Spleen (tissue), 11 donors: ENCODE measurements around the gene TMEM236. TPM values are rescaled to one million over a fixed set of nuclear protein-coding genes. Genes with fewer than 3 reads are reported as not detected.
"Not testable (repeated sequence)": the region's sequence is repeated elsewhere in the genome, so short reads cannot be mapped to it uniquely, and the experiment has no call there.

Source experiments
- DNase-seq: peaks from one replicate; pipeline ENCODE4 v3.0.0-alpha.2; 2020
- H3K27ac ChIP-seq, 8 donors: fragments of 200-600 bp; sonication (generic) in 7 of 8; 1 replicate in 4 of 8; 2 replicates in 4 of 8; pipeline versions ENCODE4 v1.5.0 to v1.8.0; 2016 to 2021; ENCODE audit warnings: inconsistent platforms in 4 of 8, mild to moderate bottlenecking in 4 of 8, moderate library complexity in 1 of 8
- H3K27me3 ChIP-seq, 7 donors: fragments of 200-600 bp; sonication (generic) in 6 of 7; replicated peaks in 1 of 7; 1 replicate in 4 of 7; 2 replicates in 3 of 7; pipeline versions ENCODE4 v1.5.0 to v1.8.0; 2016 to 2021; ENCODE audit warnings: inconsistent platforms in 3 of 7, mild to moderate bottlenecking in 1 of 7
- H3K36me3 ChIP-seq, 6 donors: fragments of 200-600 bp; sonication (generic) in 5 of 6; 1 replicate in 4 of 6; 2 replicates in 2 of 6; pipeline versions ENCODE4 v1.5.0 to v1.8.0; 2016 to 2021; ENCODE audit warnings: inconsistent platforms in 2 of 6
- H3K4me1 ChIP-seq, 6 donors: fragments of 200-600 bp; sonication (generic) in 5 of 6; 1 replicate in 3 of 6; 2 replicates in 3 of 6; pipeline versions ENCODE4 v1.5.0 to v1.8.0; 2016 to 2021; ENCODE audit warnings: inconsistent platforms in 3 of 6
- H3K4me3 ChIP-seq, 8 donors: fragments of 200-600 bp; sonication (generic) in 7 of 8; 1 replicate in 4 of 8; 2 replicates in 4 of 8; pipeline versions ENCODE4 v1.5.0 to v1.8.0; 2016 to 2021; ENCODE audit warnings: inconsistent platforms in 4 of 8, mild to moderate bottlenecking in 4 of 8, moderate library complexity in 2 of 8
- H3K9me3 ChIP-seq, 8 donors: fragments of 200-600 bp; sonication (generic) in 7 of 8; 1 replicate in 4 of 8; 2 replicates in 4 of 8; pipeline versions ENCODE4 v1.5.0 to v1.8.0; 2016 to 2021; ENCODE audit warnings: inconsistent platforms in 4 of 8
- CTCF ChIP-seq, 11 experiments: fragments of 200-600 bp in 7 of 11; fragments of 450-650 bp in 4 of 11; sonication (generic) in 4 of 11; IDR thresholded peaks in 8 of 11; conservative IDR thresholded peaks in 3 of 11; 1 replicate in 7 of 11; 2 replicates in 4 of 11; pipeline versions ENCODE4 v1.4.0 to v1.8.0; 2016 to 2021; ENCODE audit warnings: antibody characterized with exemption in 11 of 11, inconsistent platforms in 4 of 11, mild to moderate bottlenecking in 1 of 11
- POLR2A ChIP-seq, 3 donors: fragments of 450-650 bp; IDR thresholded peaks; one replicate each; pipeline ENCODE4 v1.5.1; 2017; ENCODE audit warnings: antibody characterized with exemption in 3 of 3, mild to moderate bottlenecking in 1 of 3
- POLR2AphosphoS5 ChIP-seq, 3 donors: sonication (generic); formaldehyde crosslinking; IDR thresholded peaks; one replicate each; pipeline ENCODE4 v1.5.1; 2017; ENCODE audit warnings: antibody characterized with exemption in 3 of 3
- WGBS, 5 donors: extraction: QIAGEN DNeasy Blood & Tissue Kit in 3 of 5; methylation state at CpG; one replicate each; pipeline versions ENCODE4 v1.1.5 to v1.1.7; 2013 to 2018; 5-methylcytosine and 5-hydroxymethylcytosine counted together
- intact Hi-C: fragments of 100-400 bp; cut with DNase I; formaldehyde crosslinking; loops from one replicate; pipeline ENCODE4 v1.15.0; 2023; ENCODE audit warnings: low total_unique reads
- polyA plus RNA-seq, 3 donors: library from polyadenylated mRNA; stranded (reverse); fragments of 200-250 nt; gene quantifications; one replicate each; pipeline ENCODE4 v1.2.1, GENCODE V29; 2013
- total RNA-seq, 7 donors: library from RNA; depleted of rRNA in 3 of 7; stranded (reverse); fragments of >200 nt in 3 of 7; fragmentation: NEBNext Ultra II Directional in 4 of 7; extraction: Animal tissue kit (Norgen Biotek cat#: 25700) in 4 of 7; gene quantifications; one replicate each; pipeline versions ENCODE4 v1.1.0 to v1.2.1, GENCODE V29; 2016 to 2021
- donor health status: healthy with polysubstance abuse.
- donor health status: DM: no; HTN: no; CAD: no; lungs with moderate emphysema.
- donor health status: DM: no; HTN: no; CAD: no.
- donor health status: Bipolar disorder and iron deficiency.
- donor health status: healthy.
- donor health status: DM: no; HTN: no; CAD: no.
- donor health status: DM: yes; HTN: yes; CAD: no.

Gene TMEM236
- total and polyA plus RNA-seq, 10 donors: 0.09 to 1.9 (median 0.62) TPM

GRCh38 chr10:17716161-17716560, 35.8 kb upstream of the TMEM236 start:
- Histone ChIP-seq H3K4me1 (no peaks in the 10 kb centered on the region), H3K36me3 (peaks cover 3 to 68% (median 50%) of the 10 kb centered on the region in 6 donors), H3K9me3 (no peaks in the 10 kb centered on the region), H3K27me3 (no peaks in the 10 kb centered on the region), H3K27ac (no peak overlapping the region), H3K4me3 (no peak overlapping the region)
- WGBS, 5 donors: 94 to 100% (median 97%) methylated on average over 4 of the region's 4 CpGs
- TF ChIP-seq CTCF (IDR thresholded peaks at IDR 0.05 in 8 of 11, conservative IDR thresholded peaks at IDR 0.05 in 3 of 11) (no peak), POLR2A (IDR thresholded peaks at IDR 0.05) (no peak), POLR2AphosphoS5 (IDR thresholded peaks at IDR 0.05) (no peak)
- intact Hi-C loops: no loop called here
- DNase-seq: no peak

DNA sequence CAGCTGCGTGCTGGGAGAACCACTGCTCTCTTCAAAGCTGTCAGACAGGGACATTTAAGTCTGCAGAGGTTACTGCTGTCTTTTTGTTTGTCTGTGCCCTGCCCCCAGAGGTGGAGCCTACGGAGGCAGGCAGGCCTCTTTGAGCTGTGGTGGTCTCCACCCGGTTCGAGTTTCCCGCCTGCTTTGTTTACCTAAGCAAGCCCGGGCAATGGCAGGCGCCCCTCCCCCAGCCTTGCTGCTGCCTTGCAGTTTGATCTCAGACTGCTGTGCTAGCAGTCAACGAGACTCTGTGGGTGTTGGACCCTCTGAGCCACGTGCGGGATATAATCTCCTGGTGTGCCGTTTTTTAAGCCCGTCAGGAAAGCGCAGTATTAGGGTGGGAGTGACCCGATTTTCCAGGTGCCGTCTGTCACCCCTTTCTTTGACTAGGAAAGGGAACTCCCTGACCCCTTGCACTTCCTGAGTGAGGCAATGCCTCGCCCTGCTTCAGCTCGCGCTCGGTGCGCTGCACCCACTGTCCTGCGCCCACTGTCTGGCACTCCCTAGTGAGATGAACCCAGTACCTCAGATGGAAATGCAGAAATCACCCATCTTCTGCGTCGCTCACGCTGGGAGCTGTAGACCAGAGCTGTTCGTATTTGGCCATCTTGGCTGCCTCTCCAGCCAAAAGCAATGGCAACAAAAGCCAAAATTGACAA, 29.5 kb upstream of the TMEM236 start:
- H3K4me1 ChIP-seq, H3K27me3 ChIP-seq, H3K9me3 ChIP-seq, H3K27ac ChIP-seq, H3K4me3 ChIP-seq, DNase-seq, intact Hi-C loops: not testable (repeated sequence)
- H3K36me3 ChIP-seq: peaks cover 0 to 23% (median 2%) of the 10 kb centered on the region in 6 donors
- 92 to 96% (median 93%) methylated on average over 22 to 25 of the region's 25 CpGs for WGBS, 5 donors

DNA sequence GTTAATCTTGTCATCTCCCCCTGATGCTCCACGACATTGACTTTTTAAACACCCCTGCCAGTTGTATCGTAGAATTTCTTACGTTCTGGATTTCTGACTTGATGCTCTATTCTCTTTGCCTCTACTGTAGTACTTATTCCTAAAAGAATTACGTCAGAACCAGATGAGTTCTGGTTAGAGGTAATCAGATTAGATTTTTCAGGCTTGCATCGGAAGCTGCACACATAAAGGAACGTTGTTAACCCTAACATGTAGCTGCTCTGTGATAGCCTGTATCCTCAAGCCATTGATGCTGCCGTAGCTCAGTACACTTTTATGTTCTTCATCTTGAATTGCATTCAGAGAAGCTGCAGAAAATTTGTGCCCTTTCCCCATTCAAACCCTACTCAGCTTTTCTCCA, 26.3 kb upstream of the TMEM236 start:
- DNase-seq: no peak
- WGBS, 5 donors: 80 to 93% (median 91%) methylated on average over 7 of the region's 7 CpGs

GRCh38 chr10:17729630-17730029, 22.4 kb upstream of the TMEM236 start:
- 88 to 99% (median 93%) methylated on average over 6 of the region's 6 CpGs for WGBS, 5 donors
- Histone ChIP-seq H3K27me3 (no peaks in the 10 kb centered on the region), H3K36me3 (no peaks in the 10 kb centered on the region), H3K27ac (no peak overlapping the region), H3K4me3 (no peak overlapping the region), H3K9me3 (no peaks in the 10 kb centered on the region), H3K4me1 (peaks cover 0 to 2% (median 0%) of the 10 kb centered on the region in 6 donors)
- intact Hi-C loops: no loop called here
- no peak for DNase-seq
- TF ChIP-seq CTCF (IDR thresholded peaks at IDR 0.05 in 8 of 11, conservative IDR thresholded peaks at IDR 0.05 in 3 of 11): no peak
- no peak for TF ChIP-seq POLR2AphosphoS5 (IDR thresholded peaks at IDR 0.05)
- TF ChIP-seq POLR2A (IDR thresholded peaks at IDR 0.05): no peak

More for the DNA sequence above, 26.3 kb upstream of the TMEM236 start:
- H3K4me1 ChIP-seq: no peaks in the 10 kb centered on the region
- TF ChIP-seq POLR2A (IDR thresholded peaks at IDR 0.05) (no peak), CTCF (IDR thresholded peaks at IDR 0.05 in 8 of 11, conservative IDR thresholded peaks at IDR 0.05 in 3 of 11) (no peak), POLR2AphosphoS5 (IDR thresholded peaks at IDR 0.05) (no peak)
- H3K27me3 ChIP-seq: no peaks in the 10 kb centered on the region
- intact Hi-C loops: no loop called here
- H3K9me3 ChIP-seq: peaks cover 0 to 7% (median 0%) of the 10 kb centered on the region in 8 donors
- no peak overlapping the region for H3K27ac ChIP-seq
- no peak overlapping the region for H3K4me3 ChIP-seq
- H3K36me3 ChIP-seq: peaks cover 0 to 19% (median 0%) of the 10 kb centered on the region in 6 donors
